K562 (cell line): ENCODE measurements around the gene HSD17B1. TPM values are rescaled to one million over a fixed set of nuclear protein-coding genes. Genes with fewer than 3 reads are reported as not detected.
A peak's percentile ranks its signal among the peaks of the same experiment; 100 is the strongest.

Experiments used
- CBFB ChIP-seq: sonication (generic); formaldehyde crosslinking; IDR thresholded peaks from 2 replicates; pipeline ENCODE4 v1.4.0; 2020; ENCODE audit warnings: mild to moderate bottlenecking, missing genetic modification reagents
- EGR1 ChIP-seq: fragments of 450-650 bp; conservative IDR thresholded peaks from 2 replicates; pipeline ENCODE4 v1.6.1; 2017; ENCODE audit warnings: mild to moderate bottlenecking
- EZH2 ChIP-seq: IDR thresholded peaks from 2 replicates; pipeline ENCODE4 v1.6.1; 2012; ENCODE audit warnings: low read depth, mild to moderate bottlenecking, inconsistent platforms, low read length, borderline replicate concordance
- FOXP4 ChIP-seq: sonication (generic); formaldehyde crosslinking; IDR thresholded peaks from 2 replicates; pipeline ENCODE4 v1.8.0; 2022; ENCODE audit warnings: mild to moderate bottlenecking, missing genetic modification reagents, borderline replicate concordance
- GABPA ChIP-seq: fragments of 200-800 bp; sonication (Bioruptor generic); conservative IDR thresholded peaks from 2 replicates; pipeline ENCODE4 v1.6.1; 2016; ENCODE audit warnings: low read depth, missing genetic modification characterization, missing compliant biosample characterization
- GABPB1 ChIP-seq: sonication (generic); formaldehyde crosslinking; IDR thresholded peaks from 2 replicates; pipeline ENCODE4 v1.8.0; 2022; ENCODE audit warnings: mild to moderate bottlenecking, missing genetic modification reagents
- HDGF ChIP-seq: fragments of 450-650 bp; IDR thresholded peaks from 2 replicates; pipeline ENCODE4 v1.6.1; 2016
- HNRNPK ChIP-seq: fragments of 200-400 bp; formaldehyde crosslinking; IDR thresholded peaks from one replicate; pipeline ENCODE4 v1.6.1; 2018; ENCODE audit warnings: mild to moderate bottlenecking, low read depth, low read length; ENCODE audit not compliant: poor library complexity, severe bottlenecking
- KLF1 ChIP-seq: fragments of 450-650 bp; IDR thresholded peaks from 2 replicates; pipeline ENCODE4 v1.6.1; 2016; ENCODE audit warnings: missing genetic modification characterization, missing compliant biosample characterization
- KLF13 ChIP-seq: fragments of 450-650 bp; IDR thresholded peaks from 2 replicates; pipeline ENCODE4 v1.6.1; 2016; ENCODE audit warnings: missing genetic modification characterization, low read depth, mild to moderate bottlenecking, missing compliant biosample characterization, moderate library complexity, borderline replicate concordance
- MLX ChIP-seq, 2 experiments: fragments of 450-650 bp in 1 of 2; sonication (generic) in 1 of 2; formaldehyde crosslinking; conservative IDR thresholded peaks; 2 replicates each; pipeline versions ENCODE4 v1.4.0 to v1.8.1; 2020 to 2022; ENCODE audit warnings: mild to moderate bottlenecking in 1 of 2, missing genetic modification reagents in 1 of 2
- PHB ChIP-seq: fragments of 250-450 bp; sonication (Bioruptor Pico); IDR thresholded peaks from 2 replicates; pipeline ENCODE4 v1.5.0; 2021
- SIN3B ChIP-seq: fragments of 450-650 bp; IDR thresholded peaks from 2 replicates; pipeline ENCODE4 v1.6.1; 2017; ENCODE audit warnings: low read depth, mild to moderate bottlenecking, moderate library complexity
- SMARCC2 ChIP-seq: fragments of 450-650 bp; IDR thresholded peaks from 2 replicates; pipeline ENCODE4 v1.6.1; 2017; ENCODE audit warnings: antibody characterized with exemption, moderate library complexity, mild to moderate bottlenecking, low read depth
- ZNF143 ChIP-seq: sonication (generic); formaldehyde crosslinking; IDR thresholded peaks from 2 replicates; pipeline ENCODE4 v1.9.0; 2022; ENCODE audit warnings: mild to moderate bottlenecking, missing genetic modification reagents
- ZNF79 ChIP-seq: fragments of 250-450 bp; sonication (Bioruptor Pico); IDR thresholded peaks from 2 replicates; pipeline ENCODE4 v1.4.0; 2020; ENCODE audit warnings: low read depth, mild to moderate bottlenecking, moderate library complexity
- polyA plus RNA-seq, 8 experiments: library from polyadenylated mRNA; depleted of rRNA in 4 of 8; stranded (reverse) in 5 of 8; unstranded in 3 of 8; fragments of >200 nt; fragmentation: Nextera tagmentation in 2 of 8; fragmentation: Illumina TruSeq in 1 of 8; extraction: Ambion mirVana in 2 of 8; extraction: Trizol in 1 of 8; gene quantifications; 2 replicates each; pipeline versions ENCODE4 v1.2.1 to v1.2.3, GENCODE V29; 2011 to 2014; ENCODE audit warnings: inconsistent platforms in 1 of 8, missing spikeins in 1 of 8
- total RNA-seq, 7 experiments: library from RNA; depleted of rRNA in 6 of 7; stranded (reverse); fragments of >200 nt in 6 of 7; fragmentation: Illumina TruSeq in 2 of 7; extraction: Trizol in 2 of 7; gene quantifications; 2 replicates each; pipeline versions ENCODE4 v1.2.1 to v1.2.3, GENCODE V29; 2011 to 2021; ENCODE audit warnings: low replicate concordance in 1 of 7
- TF ChIP-seq, protein P1 (sequence below): fragments of 250-450 bp; sonication (Bioruptor Pico); IDR thresholded peaks from 2 replicates; pipeline ENCODE4 v1.8.0; 2021; ENCODE audit warnings: moderate library complexity, mild to moderate bottlenecking, inconsistent platforms

Gene HSD17B1
- total and polyA plus RNA-seq, 9 of the 15 experiments (the other 6 are each of a cell fraction or from before 2014, with no cell fraction given), result 0.55 to 21.1 (median 3.6) TPM

DNA sequence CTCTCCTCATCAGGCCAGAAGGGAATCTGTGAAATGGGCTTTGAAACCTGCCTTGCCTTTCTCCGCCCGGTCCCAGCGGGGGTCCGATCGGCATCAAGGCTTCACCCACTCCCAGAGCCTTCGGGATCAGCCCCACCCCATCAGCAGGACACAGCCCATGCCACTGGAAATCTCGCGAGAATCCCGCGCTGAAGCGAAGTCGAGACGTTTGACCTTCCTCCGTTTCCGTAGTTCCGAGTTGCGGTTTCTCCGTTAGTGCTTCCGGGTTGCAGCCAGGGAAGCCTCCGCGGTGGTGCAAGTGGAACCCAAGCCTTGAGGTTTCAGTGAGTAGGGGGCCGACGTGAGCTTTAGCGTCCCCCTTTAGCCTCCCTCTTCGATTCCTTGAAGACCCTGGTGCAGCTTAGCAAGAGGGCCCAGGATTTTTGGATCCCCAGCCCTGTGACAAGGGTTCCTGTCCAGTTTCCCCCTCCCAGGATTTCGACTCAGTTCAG, 9.2 kb downstream of the HSD17B1 start, which contains the start of gene COASY (continued):
- TF ChIP-seq MLX (CRISPR knock-in tag; conservative IDR thresholded peaks at IDR 0.05) (no peak), ZNF143 (CRISPR knock-in tag) (no peak), GABPA (tag) (peak; percentile 96), SMARCC2 (no peak), ZNF79 (CRISPR knock-in tag) (no peak), SIN3B (peak; percentile 92), KLF1 (tag) (peak; percentile 44; the same call in 1 of the 2 replicates), HDGF (no peak), HNRNPK (no peak), PHB (CRISPR knock-in tag) (no peak), EGR1 (0 out of 2 replicates have a peak, but pooled peaks have one; percentile 2), GABPB1 (CRISPR knock-in tag) (peak; percentile 96), EZH2 (no peak), CBFB (CRISPR knock-in tag) (peak; percentile 97), FOXP4 (no peak), KLF13 (tag) (no peak)
- TF ChIP-seq, protein P1, sequence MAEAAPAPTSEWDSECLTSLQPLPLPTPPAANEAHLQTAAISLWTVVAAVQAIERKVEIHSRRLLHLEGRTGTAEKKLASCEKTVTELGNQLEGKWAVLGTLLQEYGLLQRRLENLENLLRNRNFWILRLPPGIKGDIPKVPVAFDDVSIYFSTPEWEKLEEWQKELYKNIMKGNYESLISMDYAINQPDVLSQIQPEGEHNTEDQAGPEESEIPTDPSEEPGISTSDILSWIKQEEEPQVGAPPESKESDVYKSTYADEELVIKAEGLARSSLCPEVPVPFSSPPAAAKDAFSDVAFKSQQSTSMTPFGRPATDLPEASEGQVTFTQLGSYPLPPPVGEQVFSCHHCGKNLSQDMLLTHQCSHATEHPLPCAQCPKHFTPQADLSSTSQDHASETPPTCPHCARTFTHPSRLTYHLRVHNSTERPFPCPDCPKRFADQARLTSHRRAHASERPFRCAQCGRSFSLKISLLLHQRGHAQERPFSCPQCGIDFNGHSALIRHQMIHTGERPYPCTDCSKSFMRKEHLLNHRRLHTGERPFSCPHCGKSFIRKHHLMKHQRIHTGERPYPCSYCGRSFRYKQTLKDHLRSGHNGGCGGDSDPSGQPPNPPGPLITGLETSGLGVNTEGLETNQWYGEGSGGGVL (CRISPR knock-in tag), result no peak
